Measurements from ENCODE around the gene BBC3.

DNA sequence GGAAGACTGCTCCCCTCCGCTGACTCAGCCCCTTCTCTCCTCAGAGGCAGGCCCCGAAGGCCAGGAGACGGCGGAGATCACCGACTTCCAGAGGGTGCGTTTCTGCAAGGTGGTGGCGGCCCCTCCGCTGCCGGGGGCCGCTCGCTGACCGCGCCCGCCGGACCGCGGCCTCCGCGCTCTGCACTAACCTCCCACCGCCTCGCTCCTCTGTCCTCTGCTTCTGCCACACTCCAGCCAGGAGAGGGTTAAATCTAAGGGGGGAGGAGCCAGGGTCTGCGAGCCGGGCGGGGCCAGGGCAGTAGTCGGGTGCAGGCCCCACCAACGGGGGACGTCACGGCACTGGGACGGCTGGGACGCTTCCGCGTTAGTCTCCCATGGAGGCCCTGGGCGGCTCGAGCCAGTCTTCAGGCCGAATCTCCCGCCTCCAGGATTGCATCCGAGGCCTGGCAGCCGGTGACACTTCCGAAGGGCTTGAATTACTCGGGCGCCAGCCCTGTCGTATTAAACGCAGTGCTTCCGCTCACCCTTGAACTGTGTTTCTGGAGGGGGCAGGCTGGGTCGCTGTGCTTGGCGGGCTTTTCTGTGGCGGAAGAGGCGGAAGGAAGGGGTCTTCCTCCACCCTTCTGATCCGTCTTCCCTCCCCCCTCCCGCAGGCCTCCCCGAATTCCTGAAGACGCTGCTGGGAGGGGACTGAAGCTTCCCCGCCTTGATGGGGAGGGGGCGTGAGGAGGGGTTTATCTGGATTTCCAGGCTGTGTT lies 42.5 kb upstream of the BBC3 start:
- TF ChIP-seq POLR2A (IDR thresholded peaks at IDR 0.05; ENCODE audit: low read depth, low read length) (peak; percentile 84), MAFK (IDR thresholded peaks at IDR 0.05; ENCODE audit: low read depth, low read length) (peak; percentile 43), RAD21 (IDR thresholded peaks at IDR 0.05; ENCODE audit: low read length) (no peak), BHLHE40 (IDR thresholded peaks at IDR 0.05; ENCODE audit: low read depth, low read length) (peak; percentile 70)
- TF ChIP-seq, protein P1, sequence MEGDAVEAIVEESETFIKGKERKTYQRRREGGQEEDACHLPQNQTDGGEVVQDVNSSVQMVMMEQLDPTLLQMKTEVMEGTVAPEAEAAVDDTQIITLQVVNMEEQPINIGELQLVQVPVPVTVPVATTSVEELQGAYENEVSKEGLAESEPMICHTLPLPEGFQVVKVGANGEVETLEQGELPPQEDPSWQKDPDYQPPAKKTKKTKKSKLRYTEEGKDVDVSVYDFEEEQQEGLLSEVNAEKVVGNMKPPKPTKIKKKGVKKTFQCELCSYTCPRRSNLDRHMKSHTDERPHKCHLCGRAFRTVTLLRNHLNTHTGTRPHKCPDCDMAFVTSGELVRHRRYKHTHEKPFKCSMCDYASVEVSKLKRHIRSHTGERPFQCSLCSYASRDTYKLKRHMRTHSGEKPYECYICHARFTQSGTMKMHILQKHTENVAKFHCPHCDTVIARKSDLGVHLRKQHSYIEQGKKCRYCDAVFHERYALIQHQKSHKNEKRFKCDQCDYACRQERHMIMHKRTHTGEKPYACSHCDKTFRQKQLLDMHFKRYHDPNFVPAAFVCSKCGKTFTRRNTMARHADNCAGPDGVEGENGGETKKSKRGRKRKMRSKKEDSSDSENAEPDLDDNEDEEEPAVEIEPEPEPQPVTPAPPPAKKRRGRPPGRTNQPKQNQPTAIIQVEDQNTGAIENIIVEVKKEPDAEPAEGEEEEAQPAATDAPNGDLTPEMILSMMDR (conservative IDR thresholded peaks at IDR 0.05; ENCODE audit: low read depth, low read length) = 0 out of 2 replicates have a peak, but pooled peaks have one; percentile 16
